ENCODE data around the gene AADAC.
"Not testable (repeated sequence)": the region's sequence is repeated elsewhere in the genome, so short reads cannot be mapped to it uniquely, and the experiment has no call there.

- not testable (repeated sequence) for TF ChIP-seq CTCF, POLR2A (IDR thresholded peaks at IDR 0.05)
These were observed 49.2 kb upstream of the AADAC start for GRCh38 chr3:151764699-151765098.

Data from testis (tissue), 2 donors.